Retinal pigment epithelial cell (primary cell): ENCODE measurements around the gene ZNF516.

Experiments used
- DNase-seq: peaks from one replicate; pipeline ENCODE4 v3.0.0-alpha.2; 2010; ENCODE audit warnings: low read depth
- H3K4me3 ChIP-seq: 2 replicates; pipeline ENCODE4 v1.5.1; 2011; ENCODE audit warnings: mild to moderate bottlenecking, low read length, control low read depth, moderate library complexity
- TF ChIP-seq, protein P1 (sequence below): conservative IDR thresholded peaks from 2 replicates; pipeline ENCODE4 v1.5.1; 2011; ENCODE audit warnings: low read depth, low read length, control low read depth, inconsistent platforms

ZNF516 gene

GRCh38 chr18:76463872-76464271 lies 31.2 kb downstream of the ZNF516 start:
- DNase-seq: no peak
- H3K4me3 ChIP-seq: no peak overlapping the region
- TF ChIP-seq, protein P1, sequence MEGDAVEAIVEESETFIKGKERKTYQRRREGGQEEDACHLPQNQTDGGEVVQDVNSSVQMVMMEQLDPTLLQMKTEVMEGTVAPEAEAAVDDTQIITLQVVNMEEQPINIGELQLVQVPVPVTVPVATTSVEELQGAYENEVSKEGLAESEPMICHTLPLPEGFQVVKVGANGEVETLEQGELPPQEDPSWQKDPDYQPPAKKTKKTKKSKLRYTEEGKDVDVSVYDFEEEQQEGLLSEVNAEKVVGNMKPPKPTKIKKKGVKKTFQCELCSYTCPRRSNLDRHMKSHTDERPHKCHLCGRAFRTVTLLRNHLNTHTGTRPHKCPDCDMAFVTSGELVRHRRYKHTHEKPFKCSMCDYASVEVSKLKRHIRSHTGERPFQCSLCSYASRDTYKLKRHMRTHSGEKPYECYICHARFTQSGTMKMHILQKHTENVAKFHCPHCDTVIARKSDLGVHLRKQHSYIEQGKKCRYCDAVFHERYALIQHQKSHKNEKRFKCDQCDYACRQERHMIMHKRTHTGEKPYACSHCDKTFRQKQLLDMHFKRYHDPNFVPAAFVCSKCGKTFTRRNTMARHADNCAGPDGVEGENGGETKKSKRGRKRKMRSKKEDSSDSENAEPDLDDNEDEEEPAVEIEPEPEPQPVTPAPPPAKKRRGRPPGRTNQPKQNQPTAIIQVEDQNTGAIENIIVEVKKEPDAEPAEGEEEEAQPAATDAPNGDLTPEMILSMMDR: no peak

DNA sequence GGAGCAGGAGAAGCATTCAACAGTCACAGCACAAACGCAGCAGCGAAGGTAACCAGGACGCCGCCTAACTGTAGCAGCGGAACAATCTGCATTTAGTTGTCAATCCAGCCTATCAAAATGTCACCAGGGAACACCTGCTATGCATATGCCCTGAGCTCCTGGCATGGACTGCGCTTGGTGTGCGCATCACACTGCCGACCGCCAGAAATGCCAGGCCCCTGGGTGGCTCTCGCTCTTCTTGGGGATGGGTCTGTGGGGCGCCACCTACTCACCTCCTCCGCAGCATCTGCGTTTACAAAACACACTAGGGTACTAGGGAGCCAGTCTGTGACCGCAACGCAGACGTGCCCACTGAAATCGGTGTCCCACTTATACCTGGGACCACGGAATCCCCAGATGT lies 31.7 kb downstream of the ZNF516 start:
- H3K4me3 ChIP-seq: no peak overlapping the region
- DNase-seq: no peak
- TF ChIP-seq, protein P1: no peak

GRCh38 chr18:76462326-76462694 lies 32.7 kb downstream of the ZNF516 start:
- no peak overlapping the region for H3K4me3 ChIP-seq
- DNase-seq: no peak
- TF ChIP-seq, protein P1: no peak

GRCh38 chr18:76461692-76462325 lies 33.2 kb downstream of the ZNF516 start:
- H3K4me3 ChIP-seq: no peak overlapping the region
- TF ChIP-seq, protein P1: no peak
- DNase-seq: no peak

DNA sequence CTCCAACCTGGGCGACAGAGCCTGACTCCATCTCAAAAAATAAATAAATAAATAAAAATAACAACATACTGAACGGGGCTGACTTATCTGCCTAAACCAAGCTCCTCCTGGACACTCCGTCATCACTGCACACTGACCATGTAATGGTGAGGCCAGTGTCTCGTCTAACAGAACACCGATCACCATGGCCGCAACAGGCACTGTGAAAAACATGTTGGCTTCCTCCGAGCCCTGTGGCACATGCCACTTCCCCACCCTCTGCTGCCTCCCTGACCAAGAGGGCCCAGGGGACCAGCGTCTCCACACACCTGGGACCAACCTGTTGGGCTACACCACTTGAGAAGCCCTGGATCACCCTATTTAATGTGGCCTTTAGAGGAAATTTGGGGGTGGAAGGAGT lies 33.9 kb downstream of the ZNF516 start:
- DNase-seq: no peak
- TF ChIP-seq, protein P1: no peak
- no peak overlapping the region for H3K4me3 ChIP-seq

DNA sequence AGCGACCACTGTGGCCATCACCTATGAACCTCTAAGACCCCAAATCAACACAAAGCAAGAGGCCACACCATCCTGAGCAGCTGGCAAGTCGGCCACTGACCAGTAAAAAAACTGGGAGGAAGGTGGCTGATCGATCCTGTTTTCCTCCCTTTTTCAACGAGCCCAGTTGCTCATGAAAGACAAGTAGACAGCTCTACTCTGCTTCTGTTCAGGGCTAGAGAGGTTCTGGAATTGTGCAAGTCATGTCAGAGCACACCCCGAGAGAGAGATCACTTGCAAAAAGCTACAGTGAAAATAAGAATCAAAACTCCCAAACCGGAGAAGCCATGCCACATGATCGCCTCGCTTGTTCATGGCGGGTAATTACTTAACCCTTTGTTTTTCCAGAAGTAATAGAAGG lies 34.6 kb downstream of the ZNF516 start:
- no peak for DNase-seq
- TF ChIP-seq, protein P1: no peak
- H3K4me3 ChIP-seq: no peak overlapping the region

GRCh38 chr18:76459687-76460350 lies 35.2 kb downstream of the ZNF516 start:
- TF ChIP-seq, protein P1: peak; percentile 16
- no peak overlapping the region for H3K4me3 ChIP-seq
- peak; percentile 97 for DNase-seq
